ENCODE measurements around the gene USP12.

Gene USP12

DNA sequence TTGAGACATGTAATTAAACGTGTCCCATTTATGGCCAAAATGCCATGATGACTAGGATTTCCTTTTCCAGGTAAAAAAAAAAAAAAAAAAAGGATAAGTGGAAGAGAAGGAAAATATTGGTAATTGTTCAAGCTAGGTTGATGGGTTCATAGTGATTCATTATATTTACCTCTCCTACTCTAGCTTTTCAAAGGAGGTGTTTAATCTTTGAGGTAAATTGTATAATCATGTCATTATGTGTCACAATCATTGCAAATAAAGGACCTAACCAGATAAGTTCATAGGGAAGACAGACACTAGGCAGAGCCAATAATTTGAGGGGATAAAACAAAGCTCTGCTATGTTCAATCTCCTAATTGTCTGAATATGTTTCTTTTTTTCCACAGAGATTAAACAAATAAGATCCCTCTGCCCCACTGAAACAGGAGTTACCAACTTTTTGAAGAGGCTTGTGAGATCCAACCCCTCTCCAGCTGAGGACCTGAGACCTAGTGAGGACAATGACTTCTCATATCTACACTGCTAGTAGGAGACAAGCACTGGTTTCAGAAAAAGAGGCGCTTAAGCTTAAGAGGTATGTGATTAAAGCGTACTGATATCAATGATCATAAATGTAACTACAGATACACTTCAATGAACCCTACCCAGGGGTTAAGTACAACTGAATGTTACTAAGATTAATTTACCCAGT, 61.4 kb downstream of the USP12 start:
- Histone ChIP-seq H3K27me3 (no peaks in the 10 kb centered on the region), H3K27ac (no peak overlapping the region), H3K36me3 (peaks cover 3 to 5% (median 4%) of the 10 kb centered on the region in 3 donors), H3K4me3 (no peak overlapping the region), H3K4me1 (no peaks in the 10 kb centered on the region), H3K9me3 (no peaks in the 10 kb centered on the region)
- TF ChIP-seq, protein P1, sequence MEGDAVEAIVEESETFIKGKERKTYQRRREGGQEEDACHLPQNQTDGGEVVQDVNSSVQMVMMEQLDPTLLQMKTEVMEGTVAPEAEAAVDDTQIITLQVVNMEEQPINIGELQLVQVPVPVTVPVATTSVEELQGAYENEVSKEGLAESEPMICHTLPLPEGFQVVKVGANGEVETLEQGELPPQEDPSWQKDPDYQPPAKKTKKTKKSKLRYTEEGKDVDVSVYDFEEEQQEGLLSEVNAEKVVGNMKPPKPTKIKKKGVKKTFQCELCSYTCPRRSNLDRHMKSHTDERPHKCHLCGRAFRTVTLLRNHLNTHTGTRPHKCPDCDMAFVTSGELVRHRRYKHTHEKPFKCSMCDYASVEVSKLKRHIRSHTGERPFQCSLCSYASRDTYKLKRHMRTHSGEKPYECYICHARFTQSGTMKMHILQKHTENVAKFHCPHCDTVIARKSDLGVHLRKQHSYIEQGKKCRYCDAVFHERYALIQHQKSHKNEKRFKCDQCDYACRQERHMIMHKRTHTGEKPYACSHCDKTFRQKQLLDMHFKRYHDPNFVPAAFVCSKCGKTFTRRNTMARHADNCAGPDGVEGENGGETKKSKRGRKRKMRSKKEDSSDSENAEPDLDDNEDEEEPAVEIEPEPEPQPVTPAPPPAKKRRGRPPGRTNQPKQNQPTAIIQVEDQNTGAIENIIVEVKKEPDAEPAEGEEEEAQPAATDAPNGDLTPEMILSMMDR (IDR thresholded peaks at IDR 0.05), result no peak
- DNase-seq, result no peak
- intact Hi-C loops (cut with DNase I; ENCODE audit: low total_unique reads), result no loop called here

DNA sequence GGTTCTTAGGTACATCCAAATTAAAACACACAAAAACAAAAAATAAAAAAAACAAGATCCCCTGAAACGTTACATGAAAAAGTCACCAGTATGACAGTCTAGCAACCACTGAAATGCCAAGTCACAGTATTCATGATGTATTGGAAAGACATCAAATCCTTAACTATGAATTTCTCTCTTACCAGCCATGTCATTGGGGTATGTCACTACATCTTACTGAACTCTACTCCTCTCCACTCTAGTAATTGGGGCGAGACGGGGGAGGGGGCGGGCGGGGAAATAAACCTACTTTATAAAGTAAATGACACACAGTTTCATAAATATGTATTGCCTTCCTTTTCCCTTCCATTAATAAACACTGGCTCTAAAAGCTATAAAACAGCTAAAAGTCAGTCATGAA, 65.5 kb downstream of the USP12 start:
- no peaks in the 10 kb centered on the region for H3K4me1 ChIP-seq
- intact Hi-C loops (cut with DNase I; ENCODE audit: low total_unique reads), result no loop called here
- H3K27me3 ChIP-seq, result no peaks in the 10 kb centered on the region
- H3K4me3 ChIP-seq, result no peak overlapping the region
- DNase-seq, result no peak
- TF ChIP-seq, protein P1 (IDR thresholded peaks at IDR 0.05), result no peak
- H3K27ac ChIP-seq, result no peak overlapping the region
- H3K9me3 ChIP-seq, result no peaks in the 10 kb centered on the region
- H3K36me3 ChIP-seq, result peaks cover 0 to 20% (median 0%) of the 10 kb centered on the region in 3 donors

DNA sequence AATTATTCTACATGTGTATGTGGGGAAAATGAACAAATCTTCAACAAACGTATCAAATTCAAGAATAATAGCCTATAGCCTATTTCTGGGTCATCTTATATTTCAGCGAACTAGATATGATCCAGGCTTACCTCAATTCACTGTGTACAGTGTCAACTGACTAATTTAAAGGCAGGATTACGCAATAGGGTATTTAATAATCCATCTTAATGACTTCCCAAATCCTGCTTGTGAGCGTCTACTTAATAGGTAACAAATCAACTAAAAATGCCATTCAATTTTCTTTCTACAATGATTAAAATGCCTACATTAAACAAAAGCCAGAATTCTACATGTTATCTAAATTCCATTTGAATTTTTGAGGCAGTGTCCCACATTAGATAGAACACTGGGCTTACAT, 67.0 kb downstream of the USP12 start:
- peaks cover 0 to 20% (median 0%) of the 10 kb centered on the region in 3 donors for H3K36me3 ChIP-seq
- DNase-seq, result no peak
- TF ChIP-seq, protein P1 (IDR thresholded peaks at IDR 0.05), result no peak
- H3K27me3 ChIP-seq, result no peaks in the 10 kb centered on the region
- intact Hi-C loops (cut with DNase I; ENCODE audit: low total_unique reads), result no loop called here
- H3K4me1 ChIP-seq, result no peaks in the 10 kb centered on the region
- H3K27ac ChIP-seq, result no peak overlapping the region
- no peak overlapping the region for H3K4me3 ChIP-seq
- H3K9me3 ChIP-seq, result no peaks in the 10 kb centered on the region

DNA sequence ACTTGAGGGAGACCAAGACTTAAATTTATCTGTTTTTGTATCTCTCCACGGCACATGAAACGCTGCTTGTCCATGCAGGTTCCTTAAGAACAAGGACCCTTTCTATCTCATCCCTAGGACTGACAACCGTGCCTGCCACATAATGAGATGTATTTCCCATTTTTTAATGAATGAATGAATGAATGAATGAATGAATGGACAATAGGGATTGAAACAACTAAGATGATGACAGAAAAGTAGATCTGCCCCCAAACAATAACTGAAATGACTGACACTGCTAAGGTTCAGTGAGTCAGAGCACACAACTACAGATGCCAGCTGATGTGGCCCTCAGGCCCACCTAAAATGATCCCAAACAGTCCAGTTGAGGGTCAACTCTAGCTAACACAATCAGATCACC, 69.8 kb downstream of the USP12 start:
- intact Hi-C loops (cut with DNase I; ENCODE audit: low total_unique reads), result no loop called here
- DNase-seq, result no peak
- TF ChIP-seq, protein P1 (IDR thresholded peaks at IDR 0.05), result no peak

DNA sequence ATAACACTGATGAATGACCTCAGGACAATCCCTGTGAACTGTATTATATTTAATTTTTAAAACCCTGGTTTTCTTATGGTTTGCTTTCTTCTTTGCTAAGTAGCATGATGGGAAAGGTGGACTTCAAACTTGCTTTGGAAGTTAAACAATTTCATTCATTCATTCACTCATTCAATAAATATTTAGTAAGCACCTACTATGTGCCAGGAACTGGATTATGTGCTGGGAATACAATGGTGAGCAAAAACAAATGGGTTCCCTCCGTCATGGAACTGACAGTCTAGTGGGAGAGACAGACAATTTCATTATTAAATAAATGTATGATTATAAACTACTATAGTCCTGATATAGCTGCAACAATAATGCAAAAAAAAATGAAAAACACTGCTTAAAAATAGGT, 70.3 kb downstream of the USP12 start:
- peaks cover 0 to 25% (median 0%) of the 10 kb centered on the region in 3 donors for H3K36me3 ChIP-seq
- intact Hi-C loops (cut with DNase I; ENCODE audit: low total_unique reads), result no loop called here
- H3K27me3 ChIP-seq, result no peaks in the 10 kb centered on the region
- H3K4me3 ChIP-seq, result no peak overlapping the region
- TF ChIP-seq, protein P1 (IDR thresholded peaks at IDR 0.05), result no peak
- H3K9me3 ChIP-seq, result no peaks in the 10 kb centered on the region
- H3K27ac ChIP-seq, result no peak overlapping the region
- no peaks in the 10 kb centered on the region for H3K4me1 ChIP-seq
- no peak for DNase-seq

More for the DNA sequence above, 69.8 kb downstream of the USP12 start:
- Histone ChIP-seq H3K4me3 (no peak overlapping the region), H3K27me3 (no peaks in the 10 kb centered on the region), H3K4me1 (no peaks in the 10 kb centered on the region), H3K36me3 (peaks cover 0 to 25% (median 0%) of the 10 kb centered on the region in 3 donors), H3K9me3 (no peaks in the 10 kb centered on the region), H3K27ac (no peak overlapping the region)

Data from tibial artery (tissue), 4 donors.